SK-N-MC (cell line): ENCODE data around the gene JPH4.

Experiments used
- DNase-seq: peaks from one replicate; pipeline ENCODE4 v3.0.0-alpha.2; 2011; ENCODE audit warnings: low read depth, low spot score
- H3K27ac ChIP-seq: fragments of 200-600 bp; sonication (generic); 2 replicates; pipeline ENCODE4 v1.5.1; 2016; ENCODE audit warnings: mixed run types
- H3K36me3 ChIP-seq: fragments of 200-600 bp; sonication (generic); 2 replicates; pipeline ENCODE4 v1.6.1; 2017; ENCODE audit warnings: antibody characterized with exemption, low read length, mixed read lengths; ENCODE audit not compliant: insufficient read depth
- H3K4me3 ChIP-seq: fragments of 200-600 bp; sonication (generic); 2 replicates; pipeline ENCODE4 v1.5.1; 2016
- H3K9ac ChIP-seq: fragments of 200-600 bp; sonication (generic); 2 replicates; pipeline ENCODE4 v1.8.0; 2017; ENCODE audit warnings: mixed run types, mixed read lengths; ENCODE audit not compliant: insufficient read length
- H3K9me3 ChIP-seq: fragments of 200-600 bp; sonication (generic); 2 replicates; pipeline ENCODE4 v1.6.1; 2017; ENCODE audit warnings: low read depth, mild to moderate bottlenecking, antibody characterized with exemption, low read length, moderate library complexity, mixed read lengths
- EZH2 ChIP-seq: fragments of 200-600 bp; sonication (generic); IDR thresholded peaks from one replicate; pipeline ENCODE4 v1.6.1; 2017; ENCODE audit warnings: antibody characterized with exemption
- FOXP2 ChIP-seq: optimal IDR thresholded peaks from 2 replicates; pipeline ENCODE3; 2011; ENCODE audit warnings: mild to moderate bottlenecking, moderate library complexity; ENCODE audit not compliant: insufficient read depth; ENCODE audit errors: extremely low read length, control extremely low read depth
- POLR2AphosphoS5 ChIP-seq: IDR thresholded peaks from 2 replicates; pipeline ENCODE4 v1.6.1; 2012; ENCODE audit warnings: mild to moderate bottlenecking, low read depth, low read length, borderline replicate concordance

Gene JPH4

DNA sequence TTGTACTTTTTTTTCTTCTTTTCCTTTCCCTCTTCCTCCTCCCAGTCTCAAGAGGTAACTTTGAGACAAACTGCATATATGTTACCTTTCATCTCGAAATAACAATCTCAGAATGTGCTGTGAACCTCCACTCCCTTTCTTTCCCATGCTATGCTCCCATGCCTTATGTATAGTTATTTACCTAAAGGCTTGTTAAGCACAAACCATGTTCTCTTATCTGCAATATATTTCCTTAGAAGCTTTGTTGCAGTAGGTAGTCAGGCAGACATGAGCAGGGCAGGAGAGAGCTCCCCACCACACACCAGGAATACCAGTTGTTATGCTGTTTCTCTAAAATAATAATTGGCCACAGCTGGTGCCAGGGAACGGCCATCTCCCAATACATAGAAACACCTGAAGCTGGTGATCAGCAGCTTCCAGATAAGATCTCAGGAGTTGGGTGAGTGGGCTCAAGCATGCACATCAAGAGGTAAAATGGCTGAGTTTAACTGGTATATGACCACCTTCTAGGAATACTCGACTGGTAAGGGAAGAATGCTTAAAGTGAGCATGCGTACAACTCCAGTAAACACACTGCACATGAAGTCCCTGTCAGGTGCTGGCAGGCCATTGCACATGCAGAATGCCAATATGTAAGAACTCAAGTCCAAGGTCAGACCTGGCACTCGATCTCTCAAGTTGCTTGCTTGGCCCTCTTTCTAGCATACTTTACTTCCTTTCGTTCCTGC, 42.8 kb upstream of the JPH4 start:
- TF ChIP-seq FOXP2 (no peak), EZH2 (no peak), POLR2AphosphoS5 (no peak)
- Histone ChIP-seq H3K36me3 (no peaks in the 10 kb centered on the region), H3K9me3 (peaks cover 12% of the 10 kb centered on the region; the same call in 1 of the 2 replicates), H3K27ac (no peak overlapping the region), H3K4me3 (no peak overlapping the region), H3K9ac (no peak overlapping the region)
- DNase-seq, result no peak

DNA sequence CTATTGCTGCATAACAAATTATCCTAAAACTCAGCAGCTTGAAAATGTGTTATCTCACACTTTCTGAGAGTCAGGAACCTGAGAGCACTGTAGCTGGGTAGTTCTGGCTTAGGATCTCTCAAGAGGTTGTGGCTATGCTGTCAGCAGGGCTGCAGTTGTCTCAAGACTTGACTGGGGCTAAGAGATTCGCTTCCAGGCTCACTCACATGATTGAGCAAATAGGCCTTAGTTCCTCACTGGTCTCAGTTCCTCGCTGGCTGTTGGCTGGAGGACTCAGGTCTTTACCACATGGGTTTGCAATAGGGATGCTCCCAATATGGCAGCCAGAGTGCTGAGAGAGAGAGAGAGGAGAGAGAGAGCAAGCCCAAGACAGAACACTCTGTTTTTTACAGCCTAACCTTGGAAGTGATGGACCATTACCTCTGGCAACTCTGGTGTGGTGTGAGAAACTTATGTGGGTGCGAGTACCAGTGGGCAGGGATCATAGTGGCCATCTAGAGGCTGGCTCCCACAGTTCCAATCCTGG, 41.6 kb upstream of the JPH4 start:
- no peak overlapping the region for H3K4me3 ChIP-seq
- DNase-seq, result no peak
- TF ChIP-seq EZH2 (no peak), POLR2AphosphoS5 (no peak), FOXP2 (no peak)
- no peak overlapping the region for H3K9ac ChIP-seq
- no peaks in the 10 kb centered on the region for H3K36me3 ChIP-seq
- H3K27ac ChIP-seq, result no peak overlapping the region
- peaks cover 6% of the 10 kb centered on the region; the same call in 1 of the 2 replicates for H3K9me3 ChIP-seq

- TF ChIP-seq FOXP2, result no peak
- TF ChIP-seq EZH2, result no peak
- no peak for TF ChIP-seq POLR2AphosphoS5
- Histone ChIP-seq H3K9ac (no peak overlapping the region), H3K27ac (no peak overlapping the region), H3K9me3 (no peaks in the 10 kb centered on the region), H3K4me3 (no peak overlapping the region), H3K36me3 (no peaks in the 10 kb centered on the region)
- no peak for DNase-seq
These were observed 39.9 kb upstream of the JPH4 start for GRCh38 chr14:23618415-23618988.

DNA sequence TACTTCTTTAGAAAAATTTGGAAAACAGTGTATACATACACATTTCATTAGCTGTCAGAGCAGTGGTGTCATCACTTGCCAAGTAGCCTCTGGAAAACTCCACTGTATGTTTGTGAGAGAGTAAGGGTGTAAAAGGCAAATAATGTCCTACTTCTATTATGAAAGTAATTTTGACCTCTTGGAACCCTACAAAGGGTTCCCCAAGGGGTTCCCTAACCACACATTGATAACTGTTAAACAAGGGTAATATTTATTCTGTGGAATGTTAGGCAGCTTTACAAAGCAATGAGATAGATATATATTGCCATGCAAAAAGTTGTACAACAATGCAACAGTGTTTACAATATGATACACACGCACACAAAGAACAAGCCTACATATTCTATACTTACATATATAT, 38.9 kb upstream of the JPH4 start:
- Histone ChIP-seq H3K27ac (no peak overlapping the region), H3K9ac (no peak overlapping the region), H3K36me3 (no peaks in the 10 kb centered on the region), H3K9me3 (no peaks in the 10 kb centered on the region), H3K4me3 (no peak overlapping the region)
- no peak for DNase-seq
- TF ChIP-seq FOXP2, result no peak
- TF ChIP-seq POLR2AphosphoS5, result no peak
- no peak for TF ChIP-seq EZH2

GRCh38 chr14:23615856-23616255, 37.3 kb upstream of the JPH4 start:
- Histone ChIP-seq H3K36me3 (no peaks in the 10 kb centered on the region), H3K9me3 (no peaks in the 10 kb centered on the region), H3K9ac (no peak overlapping the region), H3K4me3 (no peak overlapping the region), H3K27ac (no peak overlapping the region)
- TF ChIP-seq FOXP2, result no peak
- TF ChIP-seq EZH2, result no peak
- TF ChIP-seq POLR2AphosphoS5, result no peak
- DNase-seq, result no peak

DNA sequence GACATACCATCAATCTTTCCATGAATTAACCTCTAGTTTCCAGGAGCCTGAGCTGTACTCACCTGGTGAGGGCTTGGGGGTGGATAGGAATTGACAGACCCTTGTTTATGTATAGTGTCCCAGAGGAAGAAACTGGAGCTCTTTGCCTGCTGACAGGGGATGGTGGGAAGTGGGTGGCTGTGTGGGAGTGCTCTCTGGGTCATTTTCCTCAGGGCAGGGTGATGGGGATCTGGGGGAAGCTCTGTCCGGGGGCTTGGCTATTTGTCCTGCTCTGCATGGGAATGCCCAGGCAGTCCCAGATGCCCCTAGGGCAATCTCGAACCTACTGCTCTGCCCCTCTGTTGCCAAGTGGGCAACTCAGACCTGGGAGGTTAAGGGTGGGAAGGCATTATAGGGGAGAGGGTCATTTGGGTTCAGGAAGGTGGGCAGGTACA, 35.8 kb upstream of the JPH4 start:
- no peak overlapping the region for H3K4me3 ChIP-seq
- no peaks in the 10 kb centered on the region for H3K9me3 ChIP-seq
- no peaks in the 10 kb centered on the region for H3K36me3 ChIP-seq
- H3K9ac ChIP-seq, result no peak overlapping the region
- TF ChIP-seq FOXP2, result no peak
- TF ChIP-seq EZH2, result no peak
- TF ChIP-seq POLR2AphosphoS5, result no peak
- H3K27ac ChIP-seq, result no peak overlapping the region
- DNase-seq, result no peak

DNA sequence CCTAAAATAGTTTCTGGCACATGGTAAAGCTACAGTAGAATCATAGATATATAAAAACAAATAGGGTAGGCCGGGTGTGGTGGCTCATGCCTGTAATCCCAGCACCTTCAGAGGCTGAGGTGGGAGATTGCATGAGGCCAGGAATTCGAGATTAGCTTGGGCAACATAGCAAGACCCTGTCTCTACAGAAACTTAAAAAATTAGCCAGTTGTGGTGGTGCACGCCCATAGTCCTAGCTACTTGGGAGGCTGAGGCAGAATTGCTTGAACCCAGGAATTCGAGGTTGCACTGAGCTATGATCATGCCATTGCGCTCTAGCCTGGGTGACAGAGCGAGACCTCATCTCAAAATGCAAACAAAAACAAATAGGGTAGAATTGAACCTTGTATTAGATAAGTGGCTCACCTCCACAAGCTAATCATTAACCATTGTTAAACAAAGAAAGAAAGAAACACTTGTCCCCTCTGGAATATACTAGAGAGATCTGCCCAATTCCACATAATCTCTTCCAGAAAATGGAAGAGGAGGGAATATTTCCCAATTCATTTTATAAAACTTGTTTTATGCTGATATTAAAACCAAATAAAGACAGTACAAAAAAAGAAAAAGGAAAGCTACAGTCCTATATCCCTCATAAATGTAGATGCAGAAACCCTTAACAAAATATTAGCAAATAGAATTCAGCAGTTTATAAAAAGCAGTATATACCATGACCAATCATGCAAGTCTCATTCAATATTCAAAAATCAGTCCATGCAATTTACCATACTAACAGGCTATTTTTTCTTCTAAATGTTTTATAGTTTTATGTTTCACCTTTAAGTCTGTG, 34.9 kb upstream of the JPH4 start:
- no peaks in the 10 kb centered on the region for H3K36me3 ChIP-seq
- no peak for DNase-seq
- H3K9me3 ChIP-seq, result no peaks in the 10 kb centered on the region
- H3K4me3 ChIP-seq, result no peak overlapping the region
- H3K9ac ChIP-seq, result no peak overlapping the region
- TF ChIP-seq POLR2AphosphoS5 (no peak), EZH2 (no peak), FOXP2 (no peak)
- no peak overlapping the region for H3K27ac ChIP-seq

- Histone ChIP-seq H3K27ac (no peak overlapping the region), H3K36me3 (no peaks in the 10 kb centered on the region), H3K9ac (no peak overlapping the region), H3K4me3 (no peak overlapping the region), H3K9me3 (no peaks in the 10 kb centered on the region)
- DNase-seq, result no peak
- no peak for TF ChIP-seq FOXP2
- no peak for TF ChIP-seq EZH2
- no peak for TF ChIP-seq POLR2AphosphoS5
These were observed 34.2 kb upstream of the JPH4 start for GRCh38 chr14:23612802-23613201.
